CD4-positive, alpha-beta T cell treated with Interleukin-6 for 4 hours (primary cell): Measurements from ENCODE around the gene CEBPZ.

Source experiments
- DNase-seq: peaks from one replicate; pipeline ENCODE4 v3.0.0-alpha.2; 2020; ENCODE audit warnings: mixed read lengths

Gene CEBPZ

DNA sequence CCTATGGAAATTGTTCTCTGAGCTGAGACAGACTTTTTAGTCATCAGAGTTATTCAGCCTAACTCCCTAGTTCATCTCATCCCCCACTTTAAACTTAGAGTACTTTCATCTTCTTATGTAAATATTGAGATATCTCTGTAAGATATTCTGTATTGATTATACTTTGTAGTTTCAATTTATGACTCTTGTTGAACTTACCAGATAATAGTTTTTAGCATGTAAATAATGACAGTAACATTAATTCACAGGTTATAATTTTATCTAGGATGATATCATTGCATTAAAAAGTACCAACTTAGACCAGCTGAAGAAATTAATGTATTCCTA, 59.8 kb downstream of the CEBPZ start:
- DNase-seq = no peak

DNA sequence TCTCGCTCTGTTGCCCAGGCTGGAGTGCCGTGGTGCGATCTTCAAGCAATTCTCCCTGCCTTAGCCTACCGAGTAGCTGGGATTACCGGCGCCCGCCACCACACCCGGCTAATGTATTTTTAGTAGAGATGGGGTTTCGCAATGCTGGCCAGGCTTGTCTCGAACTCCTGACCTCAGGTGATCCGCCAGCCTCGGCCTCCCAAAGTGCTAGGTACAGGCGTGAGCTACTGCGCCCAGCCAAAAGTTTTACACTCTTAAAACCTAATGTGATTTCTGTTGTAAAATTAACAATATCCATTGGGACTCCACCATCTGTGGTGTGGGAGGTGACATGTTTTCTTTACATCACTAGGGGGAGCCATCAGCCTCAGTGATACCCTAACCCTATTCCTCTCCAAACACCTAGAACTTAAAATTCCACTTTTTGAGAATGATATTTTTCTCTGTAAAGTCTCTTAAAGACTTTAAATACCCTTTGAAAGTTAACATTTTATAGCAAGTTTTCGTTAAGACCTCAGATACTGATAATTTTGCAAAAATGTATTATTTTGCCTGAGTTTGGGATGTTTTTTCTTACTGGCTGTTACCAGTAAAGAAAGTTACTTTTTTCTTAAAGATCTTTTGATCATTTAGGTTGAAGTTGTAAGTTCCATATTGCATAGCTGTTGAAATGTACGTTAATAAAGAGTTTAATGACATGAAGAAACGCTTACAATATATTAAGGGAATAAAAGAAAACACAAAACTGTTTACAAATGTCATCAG, 63.0 kb downstream of the CEBPZ start:
- DNase-seq = peak; percentile 43

DNA sequence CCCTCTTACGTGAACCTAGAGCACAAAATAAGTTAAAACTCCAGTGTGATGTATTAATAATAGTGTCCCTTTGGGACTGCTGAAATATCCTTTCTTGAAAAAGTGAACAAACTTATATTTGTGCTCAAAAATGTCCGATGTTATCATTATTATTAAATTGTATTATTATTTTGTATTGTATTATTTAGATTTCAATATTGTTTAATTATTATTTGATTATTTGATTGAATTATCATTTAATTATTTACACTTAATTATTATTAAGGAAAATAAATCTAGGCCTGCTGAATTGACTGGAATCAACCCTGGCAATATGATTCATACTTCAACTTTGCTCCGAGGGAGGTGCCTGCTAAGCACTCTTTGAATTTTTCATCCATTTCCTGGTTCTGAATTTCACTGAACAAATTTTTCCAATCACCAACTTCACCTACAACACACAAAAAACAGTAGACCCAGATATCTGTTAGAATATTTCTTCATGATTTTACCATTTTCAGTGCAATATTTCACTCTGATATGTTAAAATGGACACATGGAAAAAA, 63.7 kb downstream of the CEBPZ start:
- no peak for DNase-seq

DNA sequence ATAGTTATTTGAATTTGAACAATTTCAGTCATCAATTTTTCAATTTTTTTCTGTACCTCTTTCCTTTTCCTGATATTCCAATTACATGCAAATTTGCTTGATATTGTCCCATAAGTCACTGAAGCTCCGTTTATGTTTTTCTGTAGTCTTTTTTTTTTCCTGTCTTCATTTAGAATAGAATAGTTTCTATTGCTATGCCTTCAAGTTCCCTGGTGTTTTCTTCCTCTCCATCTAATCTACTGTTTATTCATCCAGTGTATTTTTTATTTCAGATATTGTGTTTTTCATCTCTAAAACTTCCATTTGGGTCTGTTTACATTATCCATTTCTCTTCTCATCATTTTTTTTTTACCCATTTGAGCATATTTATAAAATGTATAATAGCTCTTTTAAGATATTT, 66.6 kb downstream of the CEBPZ start:
- no peak for DNase-seq

DNA sequence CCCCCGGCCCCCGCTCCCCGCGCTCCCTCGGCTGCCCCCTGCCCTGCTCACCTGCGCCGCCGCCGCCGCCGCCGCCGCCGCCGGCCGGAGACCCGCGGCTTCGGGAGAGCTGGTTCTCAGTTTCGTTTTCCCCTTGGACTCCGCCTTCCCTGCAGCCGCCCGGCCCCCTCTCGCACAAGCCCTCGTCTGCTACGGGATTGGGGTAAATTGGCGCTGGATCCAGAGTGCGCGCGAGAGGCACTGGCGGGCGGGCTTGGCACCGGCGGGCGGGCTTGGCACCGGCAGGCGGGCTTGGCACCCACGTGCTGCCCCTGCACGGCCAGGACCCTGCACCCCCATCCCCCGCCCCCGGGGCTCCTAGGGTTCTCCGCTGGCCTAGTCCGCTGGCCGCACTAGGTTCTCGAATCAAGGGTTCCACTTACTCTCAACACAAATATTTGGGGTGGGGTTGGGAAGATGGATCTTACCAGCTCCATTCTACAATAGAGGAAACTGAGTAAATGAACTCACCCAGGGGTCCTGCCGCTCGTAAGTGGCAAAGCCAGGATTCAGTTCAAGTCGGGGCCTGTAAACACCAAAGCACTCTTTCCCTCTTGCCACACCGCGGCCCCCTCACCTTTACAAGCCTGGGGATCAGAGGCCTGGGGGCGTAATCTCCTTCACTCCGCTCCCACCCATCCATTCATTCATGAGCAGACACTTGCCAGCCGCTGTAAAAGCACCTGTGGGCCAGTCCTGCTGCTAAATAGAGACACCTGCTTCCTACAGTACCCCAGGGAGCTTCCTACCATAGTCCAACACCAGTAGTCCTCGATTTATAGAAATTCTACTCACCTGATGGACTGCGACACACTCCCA, 74.3 kb downstream of the CEBPZ start, which contains the start of gene EIF2AK2:
EIF2AK2 (minus strand) TSS at position 124 of the 858 bp plus-strand sequence. CDS start 9,174 bp downstream, outside the sequence.
- DNase-seq = peak; percentile 86

DNA sequence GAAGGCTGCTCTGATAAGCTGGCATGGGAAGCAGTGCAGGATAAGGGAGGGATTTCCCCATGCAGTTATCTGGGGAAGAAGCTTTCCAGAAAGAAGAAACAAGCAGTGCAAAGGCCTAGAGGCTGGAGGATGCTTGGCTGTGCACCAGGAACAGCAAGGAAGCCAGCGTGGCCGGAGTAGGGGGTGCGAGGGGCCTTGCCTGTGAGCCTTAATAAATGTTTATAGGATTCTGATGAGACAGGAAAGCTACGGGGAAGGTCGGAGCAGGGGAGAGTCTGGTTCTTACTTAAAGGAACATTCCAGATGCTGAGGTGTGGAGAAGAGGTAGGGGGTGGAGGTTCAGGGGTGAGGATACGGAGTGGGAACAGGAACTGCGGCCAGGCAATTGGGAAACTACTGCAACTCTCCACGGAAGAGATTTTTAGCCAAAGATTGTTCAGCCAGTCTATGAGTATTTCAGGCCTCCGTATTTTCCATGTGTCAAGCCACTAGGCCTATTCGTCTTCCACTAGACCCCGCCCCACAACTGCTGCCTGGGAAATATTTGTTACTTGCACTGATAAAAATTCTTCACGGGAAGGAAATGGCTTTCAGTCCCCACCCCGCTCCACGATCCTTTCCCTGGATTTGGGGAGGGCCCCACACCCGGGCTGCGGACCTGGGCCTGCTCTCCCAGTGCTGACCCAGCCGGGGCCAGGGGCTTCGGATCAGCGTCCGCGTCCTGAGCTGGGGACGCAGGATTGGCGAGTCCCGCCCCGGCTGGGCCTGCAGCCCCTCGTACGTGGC, 75.1 kb downstream of the CEBPZ start:
- peak; percentile 39 for DNase-seq

DNA sequence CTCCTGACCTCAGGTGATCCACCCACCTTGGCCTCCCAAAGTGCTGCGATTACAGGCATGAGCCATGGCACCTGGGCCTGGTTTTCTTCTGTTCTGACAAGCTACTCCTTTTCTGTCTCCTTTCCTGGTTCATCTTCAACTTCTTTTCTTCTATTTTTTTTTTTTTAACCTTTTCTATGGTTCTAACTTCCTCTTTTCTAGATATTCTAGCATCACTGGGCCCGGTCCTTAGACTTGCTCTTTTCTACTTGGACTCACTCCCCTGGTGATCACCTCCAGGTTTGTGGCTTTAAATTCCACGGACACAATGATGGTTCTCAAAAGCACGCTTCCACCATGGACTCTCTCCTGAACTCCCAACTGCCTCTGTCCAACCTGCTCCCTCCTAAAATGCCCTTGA, 76.6 kb downstream of the CEBPZ start:
- no peak for DNase-seq

DNA sequence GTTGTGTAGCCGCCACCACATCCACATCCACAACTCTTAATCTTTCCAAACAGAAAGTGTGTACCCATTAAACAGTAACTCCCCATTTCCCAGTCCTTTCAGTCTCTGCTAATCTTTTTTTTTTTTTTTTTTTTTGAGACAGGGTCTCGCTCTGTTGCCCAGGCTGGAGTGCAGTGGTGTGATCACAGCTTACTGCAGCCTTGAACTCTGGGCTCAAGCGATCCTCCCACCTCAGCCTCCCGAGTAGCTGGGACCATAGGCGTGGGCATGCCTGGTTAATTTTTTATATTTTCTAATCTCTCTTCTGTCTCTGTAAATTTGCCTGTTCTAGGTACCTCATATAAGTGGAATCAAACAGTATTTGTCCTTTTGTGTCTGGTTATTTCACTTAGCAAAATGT, 78.2 kb downstream of the CEBPZ start:
- DNase-seq = no peak
